ENCODE measurements around the gene C12orf56.

The C12orf56 gene, protein sequence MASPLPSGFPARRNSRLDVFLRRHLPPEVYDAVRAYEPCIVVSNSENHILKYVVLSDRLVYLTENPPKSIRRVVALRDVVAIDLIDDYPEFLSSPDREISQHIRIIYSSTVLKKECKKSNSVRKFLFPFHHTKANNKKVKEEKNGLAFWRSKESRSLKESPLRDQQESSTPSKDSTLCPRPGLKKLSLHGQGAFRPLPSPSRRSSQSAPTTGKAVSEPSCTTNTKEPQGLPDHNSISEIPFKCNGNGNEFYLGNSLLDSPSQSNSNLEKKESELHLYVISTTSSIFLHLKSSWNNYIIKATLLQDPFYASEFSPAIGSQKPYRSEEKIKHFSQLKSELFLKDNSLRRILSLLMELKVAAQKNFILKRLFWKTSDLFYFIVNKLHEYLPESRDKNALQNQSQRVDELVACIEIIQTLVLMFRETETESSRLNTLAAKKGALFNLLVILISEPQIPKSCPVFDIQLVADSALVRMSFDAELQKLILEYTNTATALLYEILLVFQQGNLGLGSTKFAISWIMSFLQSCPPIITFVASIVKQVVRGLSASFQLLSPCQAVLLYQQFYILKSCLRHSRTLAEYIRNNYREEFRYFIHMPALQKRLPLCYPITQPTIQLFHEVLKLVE

DNA sequence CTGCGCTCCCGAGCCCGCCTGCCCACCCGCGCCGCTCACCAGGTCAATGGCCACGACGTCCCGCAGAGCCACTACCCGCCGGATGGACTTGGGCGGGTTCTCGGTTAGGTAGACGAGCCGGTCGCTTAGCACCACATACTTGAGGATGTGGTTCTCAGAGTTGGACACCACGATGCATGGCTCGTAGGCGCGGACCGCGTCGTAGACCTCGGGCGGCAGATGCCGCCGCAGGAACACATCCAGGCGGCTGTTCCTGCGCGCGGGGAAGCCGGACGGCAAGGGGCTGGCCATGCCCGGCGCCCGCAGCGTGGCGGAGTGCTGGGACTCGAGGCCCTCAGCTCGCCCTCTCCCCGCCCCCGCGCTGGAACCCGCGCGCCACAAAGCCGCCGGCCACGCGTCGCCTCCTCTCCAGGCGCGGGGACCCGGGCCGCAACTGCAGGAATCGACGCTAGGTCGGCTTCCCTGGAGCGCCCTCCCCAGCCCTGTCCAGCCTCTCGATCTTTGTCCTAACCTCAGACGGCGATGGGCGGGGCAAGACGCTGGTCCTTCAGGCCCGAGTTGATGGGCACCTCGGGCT lies at the start of gene C12orf56:
C12orf56 (minus strand) TSS at position 484 of the 577 bp plus-strand sequence; CDS start at position 291, 193 bp downstream.
- in situ Hi-C loops (cut with MboI; ENCODE audit: low sequenced_read_pairs): no loop called here

DNA sequence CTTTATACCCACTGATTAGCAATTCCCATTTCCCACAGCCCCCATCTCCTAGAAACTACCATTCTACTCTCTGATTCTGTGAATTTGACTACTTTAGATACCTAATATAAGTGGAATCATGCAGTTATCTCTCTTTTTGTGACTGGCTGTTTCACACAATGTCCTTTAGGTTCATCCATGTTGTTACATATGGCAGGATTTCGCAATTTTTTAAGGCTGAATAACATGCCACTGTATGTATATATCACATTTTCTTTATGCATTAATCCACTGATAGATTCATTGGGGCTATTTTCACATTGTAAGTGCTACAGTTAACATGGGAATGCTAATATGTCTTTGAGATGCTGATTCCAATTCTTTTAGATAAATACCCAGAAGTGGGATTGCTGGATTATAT lies 49.5 kb upstream of the C12orf56 start:
- in situ Hi-C loops (cut with MboI; ENCODE audit: low sequenced_read_pairs): no loop called here

DNA sequence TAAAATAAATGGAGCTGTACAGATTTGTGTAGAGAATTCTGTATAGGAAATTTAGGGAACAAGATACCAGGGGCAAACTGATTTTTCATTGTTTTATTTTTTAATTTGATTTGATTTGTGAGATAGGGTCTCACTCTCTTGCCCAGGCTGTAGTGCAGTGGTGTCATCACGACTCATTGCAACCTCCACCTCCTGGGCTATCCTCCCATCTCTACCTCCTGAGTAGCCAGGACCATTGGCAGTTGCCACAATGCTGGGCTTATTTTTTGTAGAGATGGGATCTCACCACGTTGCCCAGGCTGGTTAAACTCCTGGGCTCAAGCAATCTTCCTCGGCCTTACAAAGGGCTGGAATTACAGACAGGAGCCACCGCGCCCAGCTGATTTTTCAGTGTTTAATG lies 43.4 kb upstream of the C12orf56 start:
- in situ Hi-C loops (cut with MboI; ENCODE audit: low sequenced_read_pairs): no loop called here

DNA sequence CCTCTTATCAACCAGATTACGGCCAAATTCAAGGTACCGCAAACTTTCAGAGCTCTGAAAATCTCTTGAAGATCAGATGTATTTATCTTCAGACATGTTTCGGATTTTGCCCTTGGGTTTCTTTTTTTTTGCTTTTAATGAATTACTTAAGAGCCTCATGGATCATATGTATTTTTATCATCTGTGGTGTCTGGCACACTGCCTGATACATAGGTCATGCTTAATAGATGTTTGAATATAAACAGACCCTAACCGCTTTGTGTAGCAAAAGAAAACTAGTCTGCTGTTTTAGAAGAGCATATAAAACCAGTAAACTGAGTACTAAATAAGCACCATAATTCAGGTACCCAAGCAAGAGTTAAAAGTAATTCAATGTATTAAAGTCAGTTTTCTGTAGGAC lies 41.2 kb upstream of the C12orf56 start:
- in situ Hi-C loops (cut with MboI; ENCODE audit: low sequenced_read_pairs): no loop called here

DNA sequence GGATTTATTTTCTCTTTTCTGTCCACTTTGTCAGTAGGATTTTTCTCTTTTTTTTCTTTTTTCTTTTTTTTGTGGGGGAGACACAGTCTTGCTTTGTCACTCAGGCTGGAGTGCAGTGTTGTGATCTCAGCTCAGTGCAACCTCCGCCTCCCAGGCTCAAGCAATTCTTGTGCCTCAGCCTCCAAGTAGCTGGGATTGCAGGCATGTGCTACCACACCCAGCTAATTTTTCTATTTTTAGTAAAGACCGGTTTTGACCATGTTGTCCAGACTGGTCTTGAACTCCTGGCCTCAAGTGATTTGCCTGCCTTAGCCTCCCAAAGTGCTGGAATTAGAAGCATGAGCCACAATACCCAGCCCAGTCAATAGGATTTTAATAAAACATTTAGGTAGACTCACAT lies 40.3 kb upstream of the C12orf56 start:
- in situ Hi-C loops (cut with MboI; ENCODE audit: low sequenced_read_pairs): no loop called here

DNA sequence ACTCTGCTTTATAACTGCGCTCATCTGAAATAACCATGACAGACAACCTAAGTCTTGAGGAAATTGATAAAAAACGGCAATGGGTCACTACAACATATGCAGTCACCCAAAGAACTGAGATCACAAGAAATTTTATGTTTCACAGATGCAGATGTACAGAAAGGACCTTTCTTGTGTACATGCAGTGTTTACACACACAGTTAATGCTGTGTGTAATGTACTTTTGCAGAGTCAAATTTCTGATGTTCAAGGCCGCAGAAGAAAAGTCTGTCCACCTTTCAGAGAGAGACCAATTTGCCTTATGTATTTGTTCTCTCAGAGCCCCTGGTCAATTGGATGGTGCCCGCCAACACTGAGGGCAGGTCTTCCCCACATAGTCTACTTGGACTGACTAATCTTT lies 38.4 kb upstream of the C12orf56 start:
- in situ Hi-C loops (cut with MboI; ENCODE audit: low sequenced_read_pairs): no loop called here

DNA sequence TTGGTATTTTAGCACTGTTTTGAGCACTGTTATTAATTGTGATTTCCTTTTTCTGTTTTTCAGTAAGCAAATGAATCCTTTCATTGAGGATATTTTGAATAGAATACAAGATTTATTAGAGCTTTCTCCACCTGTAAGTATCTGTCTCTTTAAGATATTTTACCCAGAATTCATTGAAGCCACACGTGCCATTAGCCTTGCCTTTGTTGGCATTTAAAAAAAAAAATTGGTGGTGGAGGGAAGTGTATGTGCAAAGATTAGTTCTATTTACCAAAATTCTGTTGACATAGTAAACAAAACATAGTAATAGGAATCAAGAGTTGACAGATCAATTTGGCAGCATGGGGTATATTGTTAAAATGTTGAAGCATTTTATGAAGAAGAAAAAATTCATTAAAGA lies 37.4 kb upstream of the C12orf56 start:
- in situ Hi-C loops (cut with MboI; ENCODE audit: low sequenced_read_pairs): no loop called here

DNA sequence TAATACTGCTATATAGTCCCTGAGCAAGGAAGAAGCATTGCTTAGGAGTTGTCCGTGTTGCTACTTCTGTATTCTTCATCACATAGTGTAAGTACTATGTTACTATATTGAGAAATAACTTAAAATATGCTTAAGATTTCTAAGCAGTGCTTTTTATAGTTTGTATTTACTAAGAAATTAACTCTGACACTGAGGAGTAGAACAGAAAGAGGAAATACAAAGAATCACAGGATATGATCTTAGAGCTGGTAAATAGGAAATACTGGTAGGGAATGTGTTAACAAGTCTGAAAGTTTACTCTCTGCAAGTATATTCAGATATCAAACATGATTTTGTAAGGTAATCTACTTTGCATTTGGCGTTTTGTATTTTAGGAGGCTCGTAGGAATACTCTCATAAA lies 29.1 kb upstream of the C12orf56 start:
- in situ Hi-C loops (cut with MboI; ENCODE audit: low sequenced_read_pairs): no loop called here

DNA sequence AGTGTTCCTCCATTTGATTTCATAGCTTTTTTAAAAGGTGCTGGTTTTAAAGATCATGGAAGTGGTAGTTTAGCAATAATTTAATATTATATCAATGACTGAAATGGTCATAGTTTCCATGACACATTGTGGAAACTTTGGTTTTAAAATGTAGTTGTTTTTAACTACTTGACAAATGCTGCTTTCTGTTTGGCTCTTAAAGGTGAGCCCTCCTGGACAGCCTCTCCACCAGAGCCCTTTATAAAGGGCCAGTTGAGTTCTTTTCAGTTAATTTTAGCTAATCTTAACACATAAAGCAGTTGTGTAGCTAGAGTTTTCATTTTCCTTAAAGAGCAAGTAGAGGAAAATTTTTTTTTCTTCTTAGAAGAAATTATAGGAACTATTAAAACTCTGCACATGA lies 27.7 kb upstream of the C12orf56 start:
- in situ Hi-C loops (cut with MboI; ENCODE audit: low sequenced_read_pairs): no loop called here

DNA sequence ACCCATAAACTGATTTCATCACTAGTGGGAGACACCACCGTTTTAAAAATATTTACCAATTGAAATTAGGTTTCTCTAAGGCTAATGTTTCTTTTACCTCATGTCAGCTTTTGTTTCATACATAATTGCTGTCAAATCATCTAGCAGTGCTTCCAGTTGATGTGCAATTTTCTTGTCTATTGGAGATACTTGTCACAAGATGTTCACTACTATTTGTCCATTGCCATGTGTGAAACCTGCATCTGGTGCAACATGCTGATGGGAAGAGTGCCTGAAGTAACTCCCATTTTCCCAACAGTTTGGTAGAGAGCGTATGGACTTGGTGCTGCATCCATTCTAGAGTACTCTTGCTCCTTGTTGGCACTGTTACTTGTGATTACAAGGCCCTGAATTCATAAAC lies 23.3 kb upstream of the C12orf56 start:
- in situ Hi-C loops (cut with MboI; ENCODE audit: low sequenced_read_pairs): no loop called here

DNA sequence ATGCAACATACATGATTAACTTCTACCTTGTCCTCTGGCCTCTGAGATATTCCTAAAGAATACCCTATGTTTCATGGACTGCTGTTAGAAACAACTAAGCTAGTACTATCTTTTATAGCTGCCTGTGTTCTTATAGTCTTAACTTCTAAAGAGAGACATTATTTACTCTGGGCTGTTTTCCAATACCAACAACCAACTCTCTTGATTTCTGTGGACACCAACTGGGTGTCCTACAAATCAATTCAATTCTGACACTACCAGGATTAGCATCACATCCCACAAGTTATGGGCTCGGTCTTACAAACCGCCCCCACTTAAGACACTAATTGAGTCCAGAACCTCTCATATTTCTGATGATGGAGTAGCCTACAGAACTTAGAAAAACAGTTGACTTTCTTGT lies 21.9 kb upstream of the C12orf56 start:
- in situ Hi-C loops (cut with MboI; ENCODE audit: low sequenced_read_pairs): no loop called here

DNA sequence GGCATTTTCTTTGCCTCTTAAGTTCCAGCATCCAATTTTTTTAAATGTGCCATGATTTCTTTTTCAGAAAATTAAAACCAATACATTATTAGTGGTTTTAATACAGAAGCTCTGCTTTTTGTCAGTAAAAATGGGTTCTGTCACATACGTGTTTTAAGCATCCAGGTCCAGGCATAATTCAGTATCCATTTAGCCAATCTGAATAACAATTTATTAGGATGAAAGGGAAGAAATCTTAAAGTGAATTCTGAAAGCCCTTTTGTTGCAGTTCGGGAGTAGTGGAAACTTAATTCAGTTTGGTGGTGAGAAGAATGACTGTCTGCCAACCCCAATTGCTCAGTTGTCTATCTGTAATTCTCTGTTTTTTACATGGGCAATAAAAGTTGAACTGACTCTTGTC lies 20.9 kb upstream of the C12orf56 start:
- in situ Hi-C loops (cut with MboI; ENCODE audit: low sequenced_read_pairs): no loop called here

DNA sequence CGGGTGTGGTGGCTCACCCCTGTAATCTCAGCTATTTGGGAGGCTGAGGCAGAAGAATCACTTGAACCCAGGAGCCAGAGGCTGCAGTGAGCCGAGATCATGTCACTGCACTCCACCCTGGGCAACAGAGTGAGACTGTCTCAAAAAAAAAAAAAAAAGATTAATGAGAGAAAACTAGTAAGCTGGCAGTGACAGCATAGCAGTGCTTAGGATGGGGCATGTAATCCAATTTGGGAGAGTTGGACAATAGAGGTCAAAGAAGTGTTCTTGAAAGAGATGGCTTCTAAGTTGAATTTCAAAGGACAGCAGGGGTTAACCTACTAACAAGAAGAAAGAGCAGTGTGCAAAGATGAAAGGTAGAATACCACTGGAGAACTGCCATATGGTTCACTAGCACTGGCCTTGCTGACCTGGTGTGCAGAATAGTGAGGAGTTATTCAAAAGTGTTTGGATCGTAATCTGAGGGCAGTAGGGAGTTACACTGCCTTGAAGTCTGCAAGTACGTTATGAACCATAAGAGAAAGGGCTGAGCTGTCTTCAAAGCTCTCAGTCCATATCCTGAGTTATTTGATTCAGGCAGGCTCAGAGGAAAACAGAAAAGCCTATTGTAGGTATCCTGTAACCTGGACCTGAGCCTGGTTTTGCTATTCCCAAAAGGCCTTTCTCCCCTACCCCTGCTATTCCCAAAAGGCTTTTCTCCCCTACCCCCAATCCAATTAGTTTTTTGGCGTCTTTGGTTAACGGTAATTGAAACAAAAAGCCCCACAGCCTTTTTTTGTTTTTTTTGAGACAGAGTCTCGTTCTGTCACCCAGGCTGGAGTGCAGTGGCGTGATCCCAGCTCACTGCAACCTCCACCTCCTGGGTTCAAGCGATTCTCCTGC lies 17.0 kb upstream of the C12orf56 start:
- in situ Hi-C loops (cut with MboI; ENCODE audit: low sequenced_read_pairs): no loop called here

DNA sequence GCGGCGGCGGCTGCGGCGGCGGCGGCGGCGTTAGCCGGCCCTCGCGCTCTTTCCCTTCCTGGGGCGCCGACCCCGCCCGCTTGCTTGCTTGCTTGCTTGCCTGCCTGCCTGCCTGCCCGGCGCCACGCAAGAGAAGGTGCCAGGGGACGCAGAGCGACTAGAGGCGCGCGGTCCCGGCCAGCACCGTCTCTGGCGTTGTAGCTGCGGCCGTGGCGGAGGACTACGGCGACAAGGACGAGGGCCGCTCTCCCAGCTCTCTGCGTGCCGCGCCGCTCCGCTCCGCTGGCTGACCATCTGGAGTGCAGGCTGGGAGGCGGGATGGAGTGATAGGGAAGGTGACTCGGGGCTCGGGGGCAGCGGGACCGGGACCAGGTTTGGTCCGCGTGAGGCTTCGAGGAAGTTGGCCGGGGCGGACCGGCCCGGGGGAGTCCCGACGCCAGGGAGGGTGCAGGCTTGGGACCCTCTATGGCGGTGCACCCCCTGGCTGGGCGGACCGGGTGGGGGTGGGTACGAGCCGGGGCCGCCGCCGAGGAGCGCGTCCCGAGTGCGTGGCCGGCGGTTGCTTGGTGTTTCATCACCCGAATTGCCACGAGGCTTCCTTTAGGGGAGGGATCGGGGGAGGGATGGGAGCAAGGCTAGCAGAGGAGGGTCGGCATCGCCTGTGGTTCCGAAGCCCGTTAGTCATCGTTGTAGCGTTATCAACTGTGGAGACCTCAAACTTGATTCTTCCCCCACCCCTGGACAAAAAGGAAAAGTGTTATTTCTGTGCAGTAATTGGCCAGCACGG lies 14.1 kb upstream of the C12orf56 start:
- in situ Hi-C loops (cut with MboI; ENCODE audit: low sequenced_read_pairs): no loop called here

DNA sequence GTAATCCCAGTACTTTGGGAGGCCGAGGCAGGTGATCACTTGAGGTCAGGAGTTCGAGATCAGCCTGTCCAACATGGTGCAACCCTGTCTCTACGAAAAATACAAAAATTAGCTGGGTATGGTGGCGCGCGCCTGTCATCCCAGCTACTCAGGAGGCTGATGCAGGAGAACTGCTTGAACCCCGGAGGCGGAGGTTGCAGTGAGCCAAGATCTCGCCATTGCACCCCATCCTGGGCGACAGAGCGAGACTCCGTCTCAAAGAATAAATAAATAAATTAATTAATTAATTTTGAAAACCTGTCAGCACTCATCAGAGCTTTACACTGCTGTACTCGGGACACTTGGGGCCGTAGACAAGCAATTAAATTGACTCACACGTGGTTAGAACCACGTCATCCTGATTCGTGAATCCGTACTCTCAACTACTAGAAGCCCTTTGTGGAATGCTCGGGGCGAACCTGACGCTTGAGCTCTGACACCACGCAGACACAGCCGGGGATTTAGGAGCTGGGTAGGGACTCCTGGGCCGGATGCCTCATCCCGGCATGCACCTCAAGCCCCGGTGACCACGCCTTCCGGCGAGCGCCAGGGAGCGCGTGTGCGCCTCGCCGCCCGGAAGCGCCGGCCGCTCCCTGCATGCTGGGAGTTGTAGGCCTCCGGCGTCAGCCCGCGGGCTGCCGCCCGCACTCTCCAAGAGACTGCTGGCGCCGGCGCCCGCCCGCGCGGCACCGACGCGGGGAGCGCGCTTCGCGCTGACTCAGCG lies 13.3 kb upstream of the C12orf56 start, which contains the start of gene XPOT:
XPOT (plus strand) TSS at position 686 of the 763 bp plus-strand sequence. CDS start 5,644 bp downstream, outside the sequence.
- in situ Hi-C loops (cut with MboI; ENCODE audit: low sequenced_read_pairs): no loop called here

DNA sequence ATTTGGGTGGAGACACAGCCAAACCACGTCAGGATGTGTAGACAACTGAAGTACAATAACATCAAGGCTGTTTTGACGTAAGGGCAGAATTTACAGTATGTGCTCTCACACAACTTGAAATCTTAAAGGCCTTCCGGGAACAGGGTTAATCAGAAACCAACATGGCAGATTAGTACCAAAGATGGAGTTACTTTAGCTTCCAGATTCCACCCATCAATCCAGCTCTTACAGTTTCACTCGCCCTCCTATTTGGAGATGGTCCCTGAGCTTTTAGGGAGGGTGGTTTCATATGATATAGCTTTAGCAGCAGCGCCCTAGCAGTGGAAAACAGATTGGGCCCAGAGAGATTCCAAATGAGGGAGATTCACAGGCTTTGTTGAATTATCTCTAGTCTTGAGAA lies 11.6 kb upstream of the C12orf56 start:
- in situ Hi-C loops (cut with MboI; ENCODE audit: low sequenced_read_pairs): no loop called here

DNA sequence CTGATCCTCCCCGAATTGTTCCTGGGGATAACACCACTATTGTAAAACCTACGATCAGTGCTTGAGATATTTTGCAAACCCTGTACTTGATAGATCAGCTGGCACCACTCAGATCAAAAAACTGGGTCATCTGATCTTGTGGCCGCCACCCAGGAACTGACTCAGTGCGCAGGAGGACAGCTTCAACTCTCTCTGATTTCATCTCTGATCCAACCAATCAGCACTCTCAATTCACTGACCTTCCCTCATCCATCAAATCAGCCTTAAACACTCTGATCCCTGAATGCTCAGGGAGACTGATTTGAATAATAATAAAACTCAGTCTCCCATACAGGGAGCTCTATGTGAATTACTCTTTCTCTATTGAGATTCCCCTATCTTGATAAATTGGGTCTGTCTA lies 9.5 kb upstream of the C12orf56 start:
- in situ Hi-C loops (cut with MboI; ENCODE audit: low sequenced_read_pairs): no loop called here

DNA sequence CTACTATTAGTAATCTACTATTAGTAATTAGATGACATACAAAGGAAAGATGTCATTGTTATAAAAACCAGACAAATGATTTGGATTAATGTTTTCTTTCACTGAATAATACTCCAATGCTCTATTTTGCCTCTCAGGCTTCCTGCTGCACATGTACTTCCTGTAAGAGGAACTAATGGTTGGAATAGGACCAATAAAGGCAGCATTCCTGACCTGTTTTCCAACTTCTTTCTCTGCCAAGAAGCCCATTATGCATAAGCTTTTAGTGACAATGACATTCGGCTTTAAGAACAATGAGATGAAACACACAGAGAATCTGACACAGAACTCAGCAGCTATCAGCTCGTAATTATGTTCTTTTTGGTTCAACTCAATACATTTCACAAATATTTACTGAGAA lies 5.2 kb upstream of the C12orf56 start:
- in situ Hi-C loops (cut with MboI; ENCODE audit: low sequenced_read_pairs): no loop called here

DNA sequence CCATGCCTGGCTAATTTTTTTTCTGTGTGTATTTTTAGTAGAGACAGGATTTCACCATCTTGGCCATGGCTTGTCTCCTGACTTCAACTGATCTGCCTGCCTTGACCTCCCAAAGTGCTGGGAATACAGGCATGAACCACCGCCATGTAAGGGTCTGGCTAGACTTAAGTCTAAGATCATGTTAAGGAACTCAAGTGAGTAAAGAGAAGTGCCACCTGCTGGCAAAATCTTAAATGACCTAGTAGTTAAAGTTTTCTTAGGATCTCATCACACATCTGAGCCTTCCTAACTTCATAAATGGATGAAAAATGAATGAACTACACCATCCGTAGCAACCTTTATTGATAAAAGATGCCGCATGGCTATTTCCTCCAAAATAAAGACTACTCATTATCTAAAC lies 1.7 kb upstream of the C12orf56 start:
- in situ Hi-C loops (cut with MboI; ENCODE audit: low sequenced_read_pairs): no loop called here

DNA sequence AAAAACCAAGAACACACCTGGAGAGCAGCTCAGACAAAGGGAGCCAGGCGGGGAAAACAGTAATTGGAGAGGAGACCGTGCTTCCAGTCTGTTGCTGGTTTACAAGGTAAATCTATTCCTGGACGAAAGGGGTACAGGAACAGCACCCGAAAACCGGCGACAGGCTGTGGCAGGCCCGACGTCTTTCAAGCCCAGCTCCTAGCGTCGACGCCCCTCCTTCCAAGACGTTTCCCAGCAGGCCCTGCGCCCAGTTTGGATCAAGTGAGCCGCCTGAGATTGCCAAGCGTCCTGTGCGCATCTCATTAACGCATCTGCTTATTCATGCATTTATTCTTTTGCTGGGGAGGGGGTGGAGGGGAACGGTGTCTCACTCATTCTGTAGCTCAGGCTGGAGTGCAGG lies 1.4 kb downstream of the C12orf56 start:
- in situ Hi-C loops (cut with MboI; ENCODE audit: low sequenced_read_pairs): no loop called here
